GM12878 (cell line): ENCODE measurements around the gene UBC. TPM values are rescaled to one million over a fixed set of nuclear protein-coding genes. Genes with fewer than 3 reads are reported as not detected.

Experiments used
- ATF7 ChIP-seq: fragments of 450-650 bp; IDR thresholded peaks from 2 replicates; pipeline ENCODE4 v1.6.1; 2016; ENCODE audit warnings: low read depth, mild to moderate bottlenecking
- CBX5 ChIP-seq: sonication (generic); IDR thresholded peaks from 2 replicates; pipeline ENCODE4 v1.6.1; 2016; ENCODE audit warnings: low read depth, moderate library complexity, mild to moderate bottlenecking, inconsistent platforms
- CEBPB ChIP-seq, 2 experiments: fragments of 150-350 bp in 1 of 2; IDR thresholded peaks; 2 replicates each; pipeline ENCODE4 v1.6.1; 2012 to 2014; ENCODE audit warnings: low read depth in 2 of 2, low read length in 2 of 2, borderline replicate concordance in 1 of 2, inconsistent platforms in 1 of 2
- EP300 ChIP-seq, 2 experiments: fragments of 150-350 bp in 1 of 2; IDR thresholded peaks; 2 replicates each; pipeline ENCODE4 v1.6.1; 2011 to 2012; ENCODE audit warnings: low read depth in 2 of 2, low read length in 2 of 2, borderline replicate concordance in 1 of 2, improper control_type of control experiment in 1 of 2, inconsistent platforms in 1 of 2; ENCODE audit not compliant: control insufficient read depth in 1 of 2
- FOXM1 ChIP-seq: IDR thresholded peaks from 2 replicates; pipeline ENCODE4 v1.6.1; 2012; ENCODE audit warnings: low read depth, mild to moderate bottlenecking, inconsistent platforms, low read length, moderate library complexity
- IRF4 ChIP-seq: IDR thresholded peaks from 2 replicates; pipeline ENCODE4 v1.6.1; 2011; ENCODE audit warnings: low read depth, low read length
- NBN ChIP-seq: fragments of 450-650 bp; IDR thresholded peaks from 2 replicates; pipeline ENCODE4 v1.6.1; 2016
- NFIC ChIP-seq: IDR thresholded peaks from 2 replicates; pipeline ENCODE4 v1.6.1; 2012; ENCODE audit warnings: low read depth, mild to moderate bottlenecking, inconsistent platforms, low read length, moderate library complexity
- NR2F1 ChIP-seq: fragments of 450-650 bp; conservative IDR thresholded peaks from 2 replicates; pipeline ENCODE4 v1.6.1; 2017; ENCODE audit warnings: mild to moderate bottlenecking
- PAX5 ChIP-seq: IDR thresholded peaks from 2 replicates; pipeline ENCODE4 v1.6.1; 2011; ENCODE audit warnings: low read depth, low read length, borderline replicate concordance
- POU2F2 ChIP-seq: IDR thresholded peaks from 3 replicates; pipeline ENCODE4 v1.6.1; 2011; ENCODE audit warnings: low read depth, mild to moderate bottlenecking, low read length, borderline replicate concordance
- RCOR1 ChIP-seq: conservative IDR thresholded peaks from 2 replicates; pipeline ENCODE4 v1.6.1; 2012; ENCODE audit warnings: low read depth, low read length, improper control_type of control experiment
- RELB ChIP-seq: fragments of 450-650 bp; IDR thresholded peaks from 2 replicates; pipeline ENCODE4 v1.6.1; 2017; ENCODE audit warnings: low read depth, mild to moderate bottlenecking, moderate library complexity
- SIN3A ChIP-seq: IDR thresholded peaks from 2 replicates; pipeline ENCODE4 v1.6.1; 2012; ENCODE audit warnings: low read depth, low read length, improper control_type of control experiment
- SMAD5 ChIP-seq: IDR thresholded peaks from 2 replicates; pipeline ENCODE4 v1.6.1; 2016; ENCODE audit warnings: antibody characterized with exemption, low read depth
- polyA plus RNA-seq, 11 experiments: library from polyadenylated mRNA; depleted of rRNA in 4 of 11; unstranded in 6 of 11; stranded (reverse) in 5 of 11; fragments of >200 nt; fragmentation: Nextera tagmentation in 4 of 11; fragmentation: Illumina TruSeq in 1 of 11; extraction: Ambion mirVana in 4 of 11; extraction: Trizol in 1 of 11; gene quantifications; 1 replicate in 1 of 11; 2 replicates in 10 of 11; pipeline versions ENCODE4 v1.2.1 to v1.2.3, GENCODE V29; 2011 to 2016; ENCODE audit warnings: inconsistent platforms in 2 of 11, missing spikeins in 2 of 11, low read depth in 1 of 11
- total RNA-seq, 4 experiments: library from RNA; depleted of rRNA in 3 of 4; stranded (reverse); fragments of >200 nt in 3 of 4; fragmentation: Illumina TruSeq in 1 of 4; extraction: Trizol in 1 of 4; gene quantifications; 2 replicates each; pipeline versions ENCODE4 v1.2.1 to v1.2.3, GENCODE V29; 2013 to 2021
- TF ChIP-seq, protein P1 (sequence below), 3 experiments: IDR thresholded peaks in 2 of 3; conservative IDR thresholded peaks in 1 of 3; 2 replicates each; pipeline ENCODE4 v1.5.1; 2011; ENCODE audit warnings: low read depth in 3 of 3, low read length in 3 of 3, mild to moderate bottlenecking in 3 of 3, control low read depth in 2 of 3, moderate library complexity in 2 of 3, inconsistent platforms in 1 of 3, mixed read lengths in 1 of 3; ENCODE audit not compliant: control insufficient read depth in 2 of 3, insufficient read depth in 1 of 3; ENCODE audit errors: extremely low read depth in 1 of 3
- TF ChIP-seq, protein P2 (sequence below): IDR thresholded peaks from 2 replicates; pipeline ENCODE4 v1.6.1; 2012; ENCODE audit warnings: low read depth, low read length, improper control_type of control experiment
- TF ChIP-seq, protein P3 (sequence below): IDR thresholded peaks from 2 replicates; pipeline ENCODE4 v1.6.1; 2012; ENCODE audit warnings: mild to moderate bottlenecking, low read depth, low read length

The UBC gene
- total and polyA plus RNA-seq, 10 of the 15 experiments (the other 5 are each of a cell fraction or from before 2014, with no cell fraction given): 653 to 1,666 (median 874) TPM

- TF ChIP-seq FOXM1 (peak; percentile 43; the same call in 1 of the 2 replicates), IRF4 (peak; percentile 72; the same call in 1 of the 2 replicates), NBN (peak; percentile 89), SMAD5 (no peak), EP300 (IDR thresholded peaks at IDR 0.05; ENCODE audit: borderline replicate concordance in 1 of 2, control insufficient read depth in 1 of 2, low read depth in 2 of 2, low read length in 2 of 2) (no peak), NR2F1 (peak; percentile 47), POU2F2 (peak; percentile 61; the same call in 1 of the 3 replicates), CEBPB (IDR thresholded peaks at IDR 0.05; ENCODE audit: borderline replicate concordance in 1 of 2, low read depth in 2 of 2, low read length in 2 of 2) (no peak), ATF7 (peak; percentile 76), SIN3A (peak; percentile 52; the same call in 1 of the 2 replicates), PAX5 (peak; percentile 61; the same call in 1 of the 2 replicates), NFIC (0 out of 2 replicates have a peak, but pooled peaks have one; percentile 1), CBX5 (peak; percentile 75; the same call in 1 of the 2 replicates), RCOR1 (no peak), RELB (peak; percentile 85)
- TF ChIP-seq, protein P1, sequence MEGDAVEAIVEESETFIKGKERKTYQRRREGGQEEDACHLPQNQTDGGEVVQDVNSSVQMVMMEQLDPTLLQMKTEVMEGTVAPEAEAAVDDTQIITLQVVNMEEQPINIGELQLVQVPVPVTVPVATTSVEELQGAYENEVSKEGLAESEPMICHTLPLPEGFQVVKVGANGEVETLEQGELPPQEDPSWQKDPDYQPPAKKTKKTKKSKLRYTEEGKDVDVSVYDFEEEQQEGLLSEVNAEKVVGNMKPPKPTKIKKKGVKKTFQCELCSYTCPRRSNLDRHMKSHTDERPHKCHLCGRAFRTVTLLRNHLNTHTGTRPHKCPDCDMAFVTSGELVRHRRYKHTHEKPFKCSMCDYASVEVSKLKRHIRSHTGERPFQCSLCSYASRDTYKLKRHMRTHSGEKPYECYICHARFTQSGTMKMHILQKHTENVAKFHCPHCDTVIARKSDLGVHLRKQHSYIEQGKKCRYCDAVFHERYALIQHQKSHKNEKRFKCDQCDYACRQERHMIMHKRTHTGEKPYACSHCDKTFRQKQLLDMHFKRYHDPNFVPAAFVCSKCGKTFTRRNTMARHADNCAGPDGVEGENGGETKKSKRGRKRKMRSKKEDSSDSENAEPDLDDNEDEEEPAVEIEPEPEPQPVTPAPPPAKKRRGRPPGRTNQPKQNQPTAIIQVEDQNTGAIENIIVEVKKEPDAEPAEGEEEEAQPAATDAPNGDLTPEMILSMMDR (IDR thresholded peaks at IDR 0.05 in 2 of 3, conservative IDR thresholded peaks at IDR 0.05 in 1 of 3; ENCODE audit: control insufficient read depth in 2 of 3, extremely low read depth in 1 of 3, insufficient read depth in 1 of 3, low read depth in 3 of 3, low read length in 3 of 3): peak; percentile 92 to 98 (median 93)
- TF ChIP-seq, protein P2, sequence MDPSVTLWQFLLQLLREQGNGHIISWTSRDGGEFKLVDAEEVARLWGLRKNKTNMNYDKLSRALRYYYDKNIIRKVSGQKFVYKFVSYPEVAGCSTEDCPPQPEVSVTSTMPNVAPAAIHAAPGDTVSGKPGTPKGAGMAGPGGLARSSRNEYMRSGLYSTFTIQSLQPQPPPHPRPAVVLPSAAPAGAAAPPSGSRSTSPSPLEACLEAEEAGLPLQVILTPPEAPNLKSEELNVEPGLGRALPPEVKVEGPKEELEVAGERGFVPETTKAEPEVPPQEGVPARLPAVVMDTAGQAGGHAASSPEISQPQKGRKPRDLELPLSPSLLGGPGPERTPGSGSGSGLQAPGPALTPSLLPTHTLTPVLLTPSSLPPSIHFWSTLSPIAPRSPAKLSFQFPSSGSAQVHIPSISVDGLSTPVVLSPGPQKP: peak; percentile 58; the same call in 1 of the 2 replicates
- TF ChIP-seq, protein P3, sequence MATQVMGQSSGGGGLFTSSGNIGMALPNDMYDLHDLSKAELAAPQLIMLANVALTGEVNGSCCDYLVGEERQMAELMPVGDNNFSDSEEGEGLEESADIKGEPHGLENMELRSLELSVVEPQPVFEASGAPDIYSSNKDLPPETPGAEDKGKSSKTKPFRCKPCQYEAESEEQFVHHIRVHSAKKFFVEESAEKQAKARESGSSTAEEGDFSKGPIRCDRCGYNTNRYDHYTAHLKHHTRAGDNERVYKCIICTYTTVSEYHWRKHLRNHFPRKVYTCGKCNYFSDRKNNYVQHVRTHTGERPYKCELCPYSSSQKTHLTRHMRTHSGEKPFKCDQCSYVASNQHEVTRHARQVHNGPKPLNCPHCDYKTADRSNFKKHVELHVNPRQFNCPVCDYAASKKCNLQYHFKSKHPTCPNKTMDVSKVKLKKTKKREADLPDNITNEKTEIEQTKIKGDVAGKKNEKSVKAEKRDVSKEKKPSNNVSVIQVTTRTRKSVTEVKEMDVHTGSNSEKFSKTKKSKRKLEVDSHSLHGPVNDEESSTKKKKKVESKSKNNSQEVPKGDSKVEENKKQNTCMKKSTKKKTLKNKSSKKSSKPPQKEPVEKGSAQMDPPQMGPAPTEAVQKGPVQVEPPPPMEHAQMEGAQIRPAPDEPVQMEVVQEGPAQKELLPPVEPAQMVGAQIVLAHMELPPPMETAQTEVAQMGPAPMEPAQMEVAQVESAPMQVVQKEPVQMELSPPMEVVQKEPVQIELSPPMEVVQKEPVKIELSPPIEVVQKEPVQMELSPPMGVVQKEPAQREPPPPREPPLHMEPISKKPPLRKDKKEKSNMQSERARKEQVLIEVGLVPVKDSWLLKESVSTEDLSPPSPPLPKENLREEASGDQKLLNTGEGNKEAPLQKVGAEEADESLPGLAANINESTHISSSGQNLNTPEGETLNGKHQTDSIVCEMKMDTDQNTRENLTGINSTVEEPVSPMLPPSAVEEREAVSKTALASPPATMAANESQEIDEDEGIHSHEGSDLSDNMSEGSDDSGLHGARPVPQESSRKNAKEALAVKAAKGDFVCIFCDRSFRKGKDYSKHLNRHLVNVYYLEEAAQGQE: no peak
These were observed 26.1 kb upstream of the UBC start (continued) for GRCh38 chr12:124940393-124941169.
